Skeletal muscle tissue (tissue), 4 donors: ENCODE results near the gene NPFFR1. TPM values are rescaled to one million over a fixed set of nuclear protein-coding genes. Genes with fewer than 3 reads are reported as not detected.
A peak's percentile ranks its signal among the peaks of the same experiment; 100 is the strongest.

Experiments used
- H3K27ac ChIP-seq: one replicate; pipeline ENCODE4 v1.7.0; 2013; ENCODE audit warnings: mild to moderate bottlenecking, low read depth, low read length, inconsistent platforms
- H3K27me3 ChIP-seq, 3 donors: one replicate each; pipeline ENCODE4 v1.7.0; 2013; ENCODE audit warnings: low read length in 3 of 3; ENCODE audit not compliant: control insufficient read depth in 3 of 3, insufficient read depth in 3 of 3
- H3K36me3 ChIP-seq, 3 donors: one replicate each; pipeline ENCODE4 v1.7.0; 2013; ENCODE audit warnings: low read length in 3 of 3; ENCODE audit not compliant: control insufficient read depth in 3 of 3, insufficient read depth in 3 of 3
- H3K4me1 ChIP-seq, 3 donors: one replicate each; pipeline ENCODE4 v1.7.0; 2013; ENCODE audit warnings: low read length in 3 of 3, mild to moderate bottlenecking in 3 of 3; ENCODE audit not compliant: control insufficient read depth in 3 of 3, insufficient read depth in 3 of 3
- H3K4me3 ChIP-seq, 3 donors: one replicate each; pipeline ENCODE4 v1.7.0; 2013; ENCODE audit warnings: low read length in 3 of 3
- H3K9ac ChIP-seq, 3 donors: one replicate each; pipeline ENCODE4 v1.7.0; 2013; ENCODE audit warnings: low read length in 3 of 3, mild to moderate bottlenecking in 3 of 3, moderate library complexity in 2 of 3, low read depth in 1 of 3
- H3K9me3 ChIP-seq, 3 donors: one replicate each; pipeline ENCODE4 v1.7.0; 2013; ENCODE audit warnings: low read length in 3 of 3; ENCODE audit not compliant: control insufficient read depth in 3 of 3
- total RNA-seq: library from RNA; depleted of rRNA; stranded (reverse); fragments of >200 nt; gene quantifications from one replicate; pipeline ENCODE4 v1.2.3, GENCODE V29; 2014
- donor health status: Osteomylitis.

NPFFR1 gene
- total RNA-seq, 1 donor from 2014 or later = under 0.01 TPM

- Histone ChIP-seq H3K27me3 (no peaks in the 10 kb centered on the region), H3K36me3 (peaks cover 13 to 19% (median 16%) of the 10 kb centered on the region in 3 donors), H3K9me3 (no peaks in the 10 kb centered on the region), H3K27ac (no peak overlapping the region), H3K4me1 (peaks cover 0 to 24% (median 24%) of the 10 kb centered on the region in 3 donors), H3K9ac (no peak overlapping the region), H3K4me3 (no peak overlapping the region)
Observed at GRCh38 chr10:70317272-70317942, 33.6 kb upstream of the NPFFR1 start.

- Histone ChIP-seq H3K27ac (no peak overlapping the region), H3K27me3 (no peaks in the 10 kb centered on the region), H3K9ac (no peak overlapping the region), H3K9me3 (no peaks in the 10 kb centered on the region), H3K4me3 (no peak overlapping the region), H3K36me3 (peaks cover 7 to 15% (median 9%) of the 10 kb centered on the region in 3 donors), H3K4me1 (peaks cover 0 to 17% (median 11%) of the 10 kb centered on the region in 3 donors)
Observed at GRCh38 chr10:70315815-70316214, 32.0 kb upstream of the NPFFR1 start.

GRCh38 chr10:70315276-70315675 is 31.5 kb upstream of the NPFFR1 start:
- peaks cover 0 to 12% (median 5%) of the 10 kb centered on the region in 3 donors for H3K4me1 ChIP-seq
- H3K36me3 ChIP-seq = peaks cover 5 to 13% (median 7%) of the 10 kb centered on the region in 3 donors
- H3K9me3 ChIP-seq = no peaks in the 10 kb centered on the region
- H3K4me3 ChIP-seq = no peak overlapping the region
- no peak overlapping the region for H3K27ac ChIP-seq
- H3K27me3 ChIP-seq = no peaks in the 10 kb centered on the region
- H3K9ac ChIP-seq = no peak overlapping the region

GRCh38 chr10:70312972-70313371 is 29.2 kb upstream of the NPFFR1 start:
- Histone ChIP-seq H3K9me3 (no peaks in the 10 kb centered on the region), H3K36me3 (peaks cover 3 to 7% (median 6%) of the 10 kb centered on the region in 3 donors), H3K27ac (no peak overlapping the region), H3K4me3 (no peak overlapping the region), H3K27me3 (no peaks in the 10 kb centered on the region), H3K4me1 (peaks cover 0 to 11% (median 5%) of the 10 kb centered on the region in 3 donors), H3K9ac (peak overlapping the region in 1 of 3 donors; percentile 45)

- Histone ChIP-seq H3K9me3 (no peaks in the 10 kb centered on the region), H3K4me1 (peaks cover 0 to 11% (median 6%) of the 10 kb centered on the region in 3 donors), H3K27ac (no peak overlapping the region), H3K27me3 (no peaks in the 10 kb centered on the region), H3K9ac (no peak overlapping the region), H3K4me3 (no peak overlapping the region), H3K36me3 (peaks cover 3 to 12% (median 8%) of the 10 kb centered on the region in 3 donors)
Observed at GRCh38 chr10:70312249-70312648, 28.4 kb upstream of the NPFFR1 start.

- H3K27ac ChIP-seq = no peak overlapping the region
- H3K4me3 ChIP-seq = no peak overlapping the region
- peaks cover 0 to 11% (median 9%) of the 10 kb centered on the region in 3 donors for H3K4me1 ChIP-seq
- no peaks in the 10 kb centered on the region for H3K27me3 ChIP-seq
- H3K9ac ChIP-seq = no peak overlapping the region
- no peaks in the 10 kb centered on the region for H3K9me3 ChIP-seq
- peaks cover 3 to 8% (median 7%) of the 10 kb centered on the region in 3 donors for H3K36me3 ChIP-seq
Observed at GRCh38 chr10:70311698-70312097, 27.9 kb upstream of the NPFFR1 start.

- no peak overlapping the region for H3K4me3 ChIP-seq
- no peak overlapping the region for H3K27ac ChIP-seq
Observed at GRCh38 chr10:70309661-70310060, 25.9 kb upstream of the NPFFR1 start.

GRCh38 chr10:70308121-70309060 is 24.6 kb upstream of the NPFFR1 start:
- Histone ChIP-seq H3K27me3 (no peaks in the 10 kb centered on the region), H3K36me3 (peaks cover 3 to 5% (median 4%) of the 10 kb centered on the region in 3 donors), H3K4me3 (no peak overlapping the region), H3K9ac (no peak overlapping the region), H3K4me1 (peaks cover 0 to 10% (median 9%) of the 10 kb centered on the region in 3 donors), H3K27ac (no peak overlapping the region), H3K9me3 (no peaks in the 10 kb centered on the region)

More at GRCh38 chr10:70309661-70310060, 25.9 kb upstream of the NPFFR1 start:
- Histone ChIP-seq H3K36me3 (peaks cover 3 to 5% (median 4%) of the 10 kb centered on the region in 3 donors), H3K9ac (no peak overlapping the region), H3K4me1 (peaks cover 0 to 11% (median 9%) of the 10 kb centered on the region in 3 donors), H3K27me3 (no peaks in the 10 kb centered on the region), H3K9me3 (no peaks in the 10 kb centered on the region)

GRCh38 chr10:70306886-70307520 is 23.2 kb upstream of the NPFFR1 start:
- peaks cover 2 to 5% (median 3%) of the 10 kb centered on the region in 3 donors for H3K36me3 ChIP-seq
- peaks cover 0 to 4% (median 0%) of the 10 kb centered on the region in 3 donors for H3K4me1 ChIP-seq
- H3K27me3 ChIP-seq = no peaks in the 10 kb centered on the region
- H3K9me3 ChIP-seq = no peaks in the 10 kb centered on the region
- no peak overlapping the region for H3K9ac ChIP-seq
- H3K4me3 ChIP-seq = no peak overlapping the region
- H3K27ac ChIP-seq = no peak overlapping the region
